Mammary epithelial cell (primary cell): Measurements from ENCODE around the gene RPS21.
A peak's percentile ranks its signal among the peaks of the same experiment; 100 is the strongest.

ENCODE experiments used
- CTCF ChIP-seq, 2 donors: IDR thresholded peaks in 1 of 2; conservative IDR thresholded peaks in 1 of 2; 2 replicates each; pipeline ENCODE4 v1.5.1; 2011 to 2012; ENCODE audit warnings: inconsistent platforms in 2 of 2, low read length in 2 of 2, mild to moderate bottlenecking in 2 of 2, control low read depth in 1 of 2, low read depth in 1 of 2; ENCODE audit not compliant: insufficient read depth in 1 of 2; ENCODE audit errors: extremely low read depth in 1 of 2
- EZH2 ChIP-seq: IDR thresholded peaks from 2 replicates; pipeline ENCODE4 v1.6.1; 2012; ENCODE audit warnings: low read length, inconsistent platforms, borderline replicate concordance

DNA sequence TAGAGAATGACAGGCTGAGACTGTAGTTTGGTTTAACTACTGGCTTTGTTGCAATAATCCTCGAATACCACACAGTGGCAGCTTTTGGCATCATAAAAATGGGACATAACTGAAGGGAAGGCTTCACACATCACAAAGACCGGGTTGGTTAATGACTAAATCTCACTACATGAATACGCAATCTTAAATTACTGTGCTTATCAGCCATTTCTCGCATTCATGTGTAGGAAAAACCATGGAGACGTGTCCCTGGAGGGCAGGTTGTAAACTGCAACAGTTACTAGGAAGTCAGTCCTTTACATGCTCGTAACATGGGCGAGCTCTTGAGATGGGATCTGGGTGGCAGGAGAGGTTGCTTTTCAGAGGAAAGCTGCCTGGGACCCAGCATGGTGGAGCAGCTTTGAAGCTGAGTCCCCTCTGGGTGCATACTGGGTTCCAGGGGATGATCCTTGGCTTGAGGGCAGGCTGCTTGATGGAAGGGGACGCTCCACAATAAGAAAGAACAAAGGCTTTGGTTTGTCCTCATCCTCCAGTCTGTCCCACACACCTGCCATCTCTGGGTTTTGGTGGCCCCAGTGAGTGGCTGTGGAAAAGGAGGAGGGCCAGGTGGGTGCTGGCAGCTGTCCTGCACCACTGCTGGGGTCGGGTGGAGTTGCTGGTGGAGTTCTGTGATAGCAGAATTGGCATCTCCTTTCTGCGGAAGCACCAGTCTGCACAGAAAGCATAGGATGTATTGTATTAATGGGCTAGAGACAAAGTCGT lies 2.1 kb downstream of the RPS21 start:
- TF ChIP-seq EZH2 (no peak), CTCF (conservative IDR thresholded peaks at IDR 0.05 in 1 of 2, IDR thresholded peaks at IDR 0.05 in 1 of 2; ENCODE audit: extremely low read depth in 1 of 2, insufficient read depth in 1 of 2, low read depth in 1 of 2, low read length in 2 of 2) (peak in 1 of 2 donors; percentile 1)
